HEK293T (cell line): Measurements from ENCODE around the gene TSFM.

Source experiments
- ARNT ChIP-seq: fragments of 450-650 bp; IDR thresholded peaks from 2 replicates; pipeline ENCODE4 v1.6.1; 2017; ENCODE audit warnings: mild to moderate bottlenecking
- BHLHE40 ChIP-seq: fragments of 450-650 bp; IDR thresholded peaks from 2 replicates; pipeline ENCODE4 v1.6.1; 2016; ENCODE audit warnings: mild to moderate bottlenecking, moderate library complexity, borderline replicate concordance
- FOXA1 ChIP-seq: fragments of 450-650 bp; IDR thresholded peaks from 2 replicates; pipeline ENCODE4 v1.6.1; 2016; ENCODE audit warnings: mild to moderate bottlenecking
- FOXM1 ChIP-seq: fragments of 450-650 bp; IDR thresholded peaks from 2 replicates; pipeline ENCODE4 v1.6.1; 2017; ENCODE audit warnings: mild to moderate bottlenecking, borderline replicate concordance
- HDGF ChIP-seq: fragments of 450-650 bp; IDR thresholded peaks from 2 replicates; pipeline ENCODE4 v1.6.1; 2017; ENCODE audit warnings: antibody characterized with exemption, borderline replicate concordance
- L3MBTL2 ChIP-seq: fragments of 450-650 bp; conservative IDR thresholded peaks from 2 replicates; pipeline ENCODE4 v1.6.1; 2016; ENCODE audit warnings: mild to moderate bottlenecking
- LEF1 ChIP-seq: fragments of 450-650 bp; IDR thresholded peaks from 2 replicates; pipeline ENCODE4 v1.6.1; 2017; ENCODE audit warnings: mild to moderate bottlenecking, borderline replicate concordance
- NFRKB ChIP-seq: fragments of 450-650 bp; IDR thresholded peaks from 2 replicates; pipeline ENCODE4 v1.6.1; 2016; ENCODE audit warnings: mild to moderate bottlenecking, moderate library complexity
- SP1 ChIP-seq: fragments of 450-650 bp; IDR thresholded peaks from 2 replicates; pipeline ENCODE4 v1.6.1; 2017
- SUZ12 ChIP-seq: fragments of 450-650 bp; IDR thresholded peaks from 2 replicates; pipeline ENCODE4 v1.6.1; 2016; ENCODE audit warnings: mild to moderate bottlenecking
- TARDBP ChIP-seq: fragments of 450-650 bp; IDR thresholded peaks from 2 replicates; pipeline ENCODE4 v1.6.1; 2016
- TF ChIP-seq, protein P1 (sequence below): fragments of 450-650 bp; IDR thresholded peaks from 2 replicates; pipeline ENCODE4 v1.6.1; 2016

GRCh38 chr12:57800965-57801364 lies 18.4 kb downstream of the TSFM start:
- TF ChIP-seq SUZ12 = no peak
- TF ChIP-seq FOXA1 = no peak
- no peak for TF ChIP-seq FOXM1
- no peak for TF ChIP-seq L3MBTL2
- TF ChIP-seq NFRKB = no peak
- no peak for TF ChIP-seq SP1
- no peak for TF ChIP-seq LEF1
- TF ChIP-seq BHLHE40 = no peak
- TF ChIP-seq TARDBP = no peak
- no peak for TF ChIP-seq HDGF
- TF ChIP-seq ARNT = no peak
- TF ChIP-seq, protein P1, sequence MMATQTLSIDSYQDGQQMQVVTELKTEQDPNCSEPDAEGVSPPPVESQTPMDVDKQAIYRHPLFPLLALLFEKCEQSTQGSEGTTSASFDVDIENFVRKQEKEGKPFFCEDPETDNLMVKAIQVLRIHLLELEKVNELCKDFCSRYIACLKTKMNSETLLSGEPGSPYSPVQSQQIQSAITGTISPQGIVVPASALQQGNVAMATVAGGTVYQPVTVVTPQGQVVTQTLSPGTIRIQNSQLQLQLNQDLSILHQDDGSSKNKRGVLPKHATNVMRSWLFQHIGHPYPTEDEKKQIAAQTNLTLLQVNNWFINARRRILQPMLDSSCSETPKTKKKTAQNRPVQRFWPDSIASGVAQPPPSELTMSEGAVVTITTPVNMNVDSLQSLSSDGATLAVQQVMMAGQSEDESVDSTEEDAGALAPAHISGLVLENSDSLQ = no peak
